HL-60 (cell line): ENCODE results near the gene USP47.

Experiments
- DNase-seq, 2 experiments: peaks; one replicate each; pipeline ENCODE4 v3.0.0-alpha.2; 2010 to 2020; ENCODE audit warnings: low read depth in 1 of 2, low spot score in 1 of 2
- H3K27ac ChIP-seq: fragments of 250-450 bp; sonication (Bioruptor Pico); replicated peaks from 2 replicates; pipeline ENCODE4 v1.5.1; 2020; ENCODE audit warnings: mild to moderate bottlenecking, moderate library complexity
- H3K27me3 ChIP-seq: fragments of 250-450 bp; sonication (Bioruptor Pico); 2 replicates; pipeline ENCODE4 v1.5.1; 2021; ENCODE audit warnings: mild to moderate bottlenecking, moderate library complexity; ENCODE audit not compliant: insufficient read depth, poor library complexity, severe bottlenecking
- H3K4me3 ChIP-seq: replicated peaks from 2 replicates; pipeline ENCODE4 v1.5.1; 2011; ENCODE audit warnings: mild to moderate bottlenecking, control low read depth, low read length; ENCODE audit not compliant: insufficient read depth
- CTCF ChIP-seq: IDR thresholded peaks from one replicate; pipeline ENCODE4 v1.5.1; 2011; ENCODE audit warnings: low read length, control low read depth, inconsistent platforms; ENCODE audit not compliant: insufficient read depth
- GABPA ChIP-seq: IDR thresholded peaks from 2 replicates; pipeline ENCODE4 v1.6.1; 2012; ENCODE audit warnings: low read depth
- POLR2AphosphoS5 ChIP-seq: IDR thresholded peaks from 2 replicates; pipeline ENCODE4 v1.6.1; 2012; ENCODE audit warnings: low read depth
- REST ChIP-seq: IDR thresholded peaks from 2 replicates; pipeline ENCODE4 v1.6.1; 2012; ENCODE audit warnings: low read depth; ENCODE audit not compliant: insufficient replicate concordance
- SPI1 ChIP-seq: IDR thresholded peaks from 2 replicates; pipeline ENCODE4 v1.6.1; 2012; ENCODE audit warnings: low read depth, mild to moderate bottlenecking, borderline replicate concordance

USP47 gene

GRCh38 chr11:11961399-11962028 is 119.7 kb downstream of the USP47 start:
- TF ChIP-seq CTCF = no peak
- no peak for TF ChIP-seq GABPA
- TF ChIP-seq SPI1 = no peak
- TF ChIP-seq POLR2AphosphoS5 = no peak
- TF ChIP-seq REST = no peak
- Histone ChIP-seq H3K4me3 (no peak overlapping the region), H3K27ac (no peak overlapping the region), H3K27me3 (no peaks in the 10 kb centered on the region)
- DNase-seq = no peak

GRCh38 chr11:11963067-11963466 is 121.3 kb downstream of the USP47 start:
- DNase-seq = no peak
- H3K27me3 ChIP-seq = no peaks in the 10 kb centered on the region
- TF ChIP-seq REST (no peak), GABPA (no peak), CTCF (no peak), SPI1 (no peak), POLR2AphosphoS5 (no peak)
- no peak overlapping the region for H3K27ac ChIP-seq
- no peak overlapping the region for H3K4me3 ChIP-seq

GRCh38 chr11:11963842-11964773 is 122.3 kb downstream of the USP47 start:
- TF ChIP-seq REST = no peak
- TF ChIP-seq SPI1 = no peak
- no peak for TF ChIP-seq CTCF
- TF ChIP-seq GABPA = no peak
- TF ChIP-seq POLR2AphosphoS5 = no peak
- no peak for DNase-seq

More at GRCh38 chr11:11963842-11964773, 122.3 kb downstream of the USP47 start:
- no peak overlapping the region for H3K27ac ChIP-seq
- no peaks in the 10 kb centered on the region for H3K27me3 ChIP-seq
- H3K4me3 ChIP-seq = no peak overlapping the region
